Renal pelvis (tissue), 12 donors: ENCODE measurements around the gene SIRPB1. TPM values are rescaled to one million over a fixed set of nuclear protein-coding genes. Genes with fewer than 3 reads are reported as not detected.
"Not testable (repeated sequence)": the region's sequence is repeated elsewhere in the genome, so short reads cannot be mapped to it uniquely, and the experiment has no call there.

Experiments
- DNase-seq: peaks from one replicate; pipeline ENCODE4 v3.0.0-alpha.2; 2013
- long read RNA-seq, 16 experiments: transcript quantifications; one replicate each; lab custom pipeline, GENCODE V29; 2026
- polyA plus RNA-seq, 3 donors: library from polyadenylated mRNA; unstranded; fragments of 120-200 nt; gene quantifications; one replicate each; pipeline ENCODE4 v1.2.1, GENCODE V29; 2013; ENCODE audit not compliant: insufficient read length in 3 of 3

SIRPB1 gene
- polyA plus RNA-seq, result 1 to 10 TPM in 1 of 3 donors, under 1 TPM in 2; 0.18 to 1.5 (median 0.25) TPM
- long read RNA-seq, donor 1, result 0 reads
- long read RNA-seq, donor 2, result 0 reads
- long read RNA-seq, donor 3, partial matches to known transcripts, result 25 of 25 reads
- long read RNA-seq, donor 3, other reads (novel, unspliced or antisense), result 0 of 25 reads
- long read RNA-seq, donor 4, result 0 reads
- long read RNA-seq, donor 5, result 0 reads
- long read RNA-seq, donor 6, result 0 reads
- long read RNA-seq, donor 7, result 0 reads
- long read RNA-seq, donor 8, result 0 reads
- long read RNA-seq, donor 9, result 0 reads
- long read RNA-seq, donor 10, result 0 reads
- long read RNA-seq, donor 11, result 0 reads
- long read RNA-seq, donor 12, result 0 reads
- long read RNA-seq, donor 13, result 0 reads
- long read RNA-seq, donor 14, partial matches to known transcripts, result 6 of 6 reads
- long read RNA-seq, donor 14, other reads (novel, unspliced or antisense), result 0 of 6 reads
- long read RNA-seq, donor 15, result 0 reads
- long read RNA-seq, donor 16, result 0 reads

DNA sequence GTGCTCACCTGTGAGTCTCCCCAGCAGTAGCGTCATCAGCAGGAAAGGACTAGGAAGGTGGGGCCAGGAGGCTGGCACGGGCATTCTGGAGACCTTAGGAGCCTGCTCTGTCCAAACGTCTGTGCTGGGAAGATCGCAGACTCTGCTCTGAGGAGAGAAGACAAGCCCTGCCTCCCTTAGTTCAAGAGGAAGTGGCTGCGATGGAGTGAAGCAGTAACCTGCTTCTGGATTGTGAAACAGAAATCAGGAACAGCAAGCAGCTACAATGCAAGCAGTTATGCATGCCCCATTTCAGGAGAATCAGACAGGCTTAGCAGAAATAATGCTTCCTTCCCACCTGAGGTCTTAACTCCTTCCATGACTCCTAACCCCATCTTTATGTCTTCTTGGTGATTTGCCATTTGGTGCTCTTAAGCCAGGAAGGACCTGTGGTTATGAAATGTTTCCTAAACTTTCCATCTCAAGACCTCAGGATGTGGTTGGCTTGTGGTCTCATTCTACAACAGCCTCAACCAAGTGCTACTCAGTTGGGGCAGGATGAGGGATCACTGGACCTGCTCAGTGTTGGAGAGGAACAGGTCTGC, at the start of gene SIRPB1:
SIRPB1 (minus strand) TSS at position 149 of the 584 bp plus-strand sequence; CDS start at position 84, 65 bp downstream.
- DNase-seq, result no peak

DNA sequence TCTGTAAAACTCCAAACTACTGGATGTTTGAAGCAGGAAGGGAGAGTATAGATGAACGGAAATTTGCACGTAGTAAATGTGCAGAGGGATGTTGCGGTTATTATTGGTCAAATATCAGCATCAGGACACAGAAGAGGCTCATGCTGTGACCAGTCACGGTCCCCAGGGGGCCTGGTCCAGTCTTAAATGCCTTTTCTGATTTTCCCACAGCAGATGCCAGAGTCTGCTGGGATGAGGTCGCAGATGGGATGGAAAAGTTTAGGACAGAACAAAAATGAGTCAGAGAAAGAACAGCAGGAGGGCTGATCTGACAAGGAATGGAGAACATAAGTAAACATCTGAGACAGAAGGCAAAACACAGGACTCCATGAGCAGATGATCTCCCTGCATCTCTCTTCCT, 49.5 kb upstream of the SIRPB1 start:
- DNase-seq, result no peak

DNA sequence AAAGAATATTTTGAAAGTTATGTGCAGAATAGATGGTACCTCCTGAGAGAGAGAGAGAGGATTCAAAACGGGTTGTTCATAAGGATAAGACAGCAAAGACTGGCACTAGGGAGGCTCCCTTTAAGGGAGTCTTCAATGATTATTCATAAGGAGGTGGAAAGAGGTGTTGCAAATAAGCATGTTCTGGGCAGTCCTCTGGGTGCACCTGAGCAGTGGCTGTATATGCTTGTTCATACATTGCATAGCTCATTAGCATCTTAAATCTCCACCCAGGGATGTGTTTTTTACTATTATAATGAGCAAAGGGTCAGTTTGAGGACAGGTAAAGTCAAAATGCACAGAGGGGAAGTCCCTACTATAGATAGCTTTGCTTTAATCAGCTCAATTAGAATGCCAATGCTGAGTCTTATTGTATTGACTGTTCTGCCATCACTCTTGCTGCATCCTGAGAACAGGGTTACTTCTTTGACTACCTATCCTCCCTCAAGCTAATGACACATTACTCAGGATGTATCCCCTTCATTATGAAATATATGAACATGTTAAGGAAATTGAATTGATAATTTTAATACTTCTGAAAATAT, 47.8 kb upstream of the SIRPB1 start:
- no peak for DNase-seq

DNA sequence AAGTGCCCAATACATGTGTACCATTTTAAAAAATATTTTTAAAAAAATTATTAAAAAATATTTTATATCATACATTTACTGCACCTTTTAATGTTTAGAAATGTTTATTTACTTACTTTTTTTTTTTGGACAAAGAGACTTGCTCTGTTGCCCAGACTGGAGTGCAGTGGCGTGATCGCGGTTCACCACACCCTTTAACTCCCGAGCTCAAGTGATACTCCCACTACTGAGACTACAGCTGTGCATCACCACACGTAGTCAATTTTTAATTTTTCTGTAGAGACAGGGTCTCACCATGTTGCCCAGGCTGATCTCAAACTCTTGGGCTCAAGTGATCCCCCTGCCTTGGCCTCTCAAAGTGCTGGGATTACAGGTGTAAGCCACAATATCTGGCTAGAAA, 47.0 kb upstream of the SIRPB1 start:
- no peak for DNase-seq

DNA sequence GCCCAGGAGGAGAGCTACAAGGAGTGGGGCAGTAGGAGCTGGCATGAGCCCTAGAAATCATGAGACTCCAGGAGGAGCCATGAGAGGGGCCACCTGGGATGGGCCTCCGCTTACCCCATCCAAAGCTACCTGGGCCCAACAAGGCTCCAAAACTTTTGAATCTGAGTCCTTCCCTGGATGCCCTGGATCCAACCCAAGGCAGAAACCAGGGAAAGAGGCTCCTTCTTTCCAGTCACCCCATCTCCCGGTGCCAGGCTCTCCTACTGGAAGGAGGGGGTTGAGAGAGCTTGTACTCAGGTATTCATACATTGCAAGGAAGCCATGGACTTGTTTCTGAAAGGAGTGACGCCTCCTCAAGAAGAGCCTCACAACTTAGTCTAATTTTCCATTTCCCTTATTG, 45.5 kb upstream of the SIRPB1 start:
- no peak for DNase-seq

DNA sequence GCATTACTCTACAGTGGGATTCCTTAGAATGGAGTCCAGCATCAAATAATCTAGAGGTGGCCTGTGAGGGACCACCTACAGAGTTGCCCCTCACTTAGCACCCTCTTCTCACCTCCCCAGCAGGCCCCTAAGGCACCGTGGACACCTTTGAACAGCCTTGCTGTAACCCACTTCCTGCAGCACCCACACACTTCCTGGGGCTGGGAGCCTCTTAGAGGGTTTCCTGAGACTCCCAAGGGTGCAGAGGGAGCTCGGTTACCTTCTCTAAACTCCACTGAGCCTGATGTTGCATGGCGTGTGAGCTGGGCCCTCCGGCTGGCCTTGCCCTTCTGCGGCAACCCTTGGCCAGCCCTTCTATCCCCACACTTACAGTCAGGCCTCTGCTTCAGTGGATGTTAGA, 45.1 kb upstream of the SIRPB1 start:
- DNase-seq, result no peak

DNA sequence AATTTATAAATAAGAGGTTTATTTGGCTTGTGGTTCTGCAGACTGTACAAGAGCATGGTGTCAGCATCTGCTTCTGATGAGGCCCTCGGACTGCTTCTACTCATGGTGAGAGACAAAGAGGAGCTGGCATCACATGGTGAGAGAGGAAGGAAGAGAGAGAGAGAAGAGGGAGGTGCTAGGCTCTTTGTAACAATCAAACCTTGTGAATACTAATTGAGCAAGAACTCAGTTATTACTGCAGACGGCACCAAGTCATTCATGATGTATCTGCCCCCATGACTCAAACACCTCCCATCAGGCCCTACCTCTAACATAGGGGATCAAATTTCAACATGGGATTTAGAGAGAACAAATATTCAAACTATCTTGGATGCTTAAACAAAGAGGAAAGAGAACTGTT, 44.1 kb upstream of the SIRPB1 start:
- DNase-seq, result no peak

DNA sequence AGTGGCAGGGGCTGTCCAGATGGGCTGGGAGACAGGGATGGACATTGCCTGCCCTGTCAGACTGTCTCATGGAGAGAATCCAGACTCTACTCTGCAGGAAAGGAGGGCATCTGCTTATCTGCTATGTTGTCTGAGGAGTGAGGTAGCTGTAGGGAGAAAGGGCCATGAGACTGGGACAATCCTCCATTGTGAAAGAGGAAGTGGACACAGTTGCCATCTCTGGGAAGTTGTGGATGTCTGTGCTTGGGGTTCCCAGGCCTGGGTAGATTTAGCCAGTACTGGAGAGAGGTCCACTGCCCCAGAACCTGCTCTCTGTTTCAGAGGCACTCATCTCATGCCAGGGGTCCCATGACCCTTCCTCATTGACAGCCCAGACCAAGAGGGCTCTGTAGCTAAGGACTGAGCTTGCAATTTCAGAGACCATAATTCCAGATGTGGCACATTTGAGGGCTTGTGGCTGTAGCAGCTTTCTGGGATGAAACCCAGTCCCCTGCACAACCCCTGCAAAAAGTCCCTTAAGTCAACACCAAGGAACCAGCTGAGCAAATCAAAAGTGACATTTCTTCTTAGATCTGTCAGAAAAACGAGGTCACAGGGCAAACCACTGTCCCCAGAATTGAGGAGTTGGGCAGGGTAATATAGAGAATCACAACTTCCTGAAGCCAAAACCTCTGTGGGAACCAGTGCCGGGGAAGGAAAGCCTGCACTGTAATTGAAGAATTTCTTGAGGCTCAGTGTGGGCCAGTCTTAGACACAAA, 41.9 kb upstream of the SIRPB1 start:
- DNase-seq, result no peak

DNA sequence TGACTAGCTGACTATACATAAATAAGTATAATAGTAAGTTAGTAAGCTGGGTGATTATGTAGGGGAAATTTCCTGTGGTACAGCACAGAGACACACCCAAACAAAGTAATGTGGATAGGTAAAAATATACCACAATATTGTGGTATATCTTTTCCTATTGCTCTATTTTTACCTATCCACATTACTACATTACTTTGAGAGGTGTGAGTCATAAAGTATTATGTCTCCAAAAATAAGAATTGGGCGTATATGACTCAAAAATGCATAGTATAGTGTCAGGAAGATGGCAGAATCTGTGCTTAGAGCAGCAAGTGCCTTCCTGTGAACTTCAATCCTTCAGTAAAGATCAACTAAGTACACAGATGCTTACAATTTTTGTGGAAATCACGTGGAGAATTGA, 40.4 kb upstream of the SIRPB1 start:
- no peak for DNase-seq

DNA sequence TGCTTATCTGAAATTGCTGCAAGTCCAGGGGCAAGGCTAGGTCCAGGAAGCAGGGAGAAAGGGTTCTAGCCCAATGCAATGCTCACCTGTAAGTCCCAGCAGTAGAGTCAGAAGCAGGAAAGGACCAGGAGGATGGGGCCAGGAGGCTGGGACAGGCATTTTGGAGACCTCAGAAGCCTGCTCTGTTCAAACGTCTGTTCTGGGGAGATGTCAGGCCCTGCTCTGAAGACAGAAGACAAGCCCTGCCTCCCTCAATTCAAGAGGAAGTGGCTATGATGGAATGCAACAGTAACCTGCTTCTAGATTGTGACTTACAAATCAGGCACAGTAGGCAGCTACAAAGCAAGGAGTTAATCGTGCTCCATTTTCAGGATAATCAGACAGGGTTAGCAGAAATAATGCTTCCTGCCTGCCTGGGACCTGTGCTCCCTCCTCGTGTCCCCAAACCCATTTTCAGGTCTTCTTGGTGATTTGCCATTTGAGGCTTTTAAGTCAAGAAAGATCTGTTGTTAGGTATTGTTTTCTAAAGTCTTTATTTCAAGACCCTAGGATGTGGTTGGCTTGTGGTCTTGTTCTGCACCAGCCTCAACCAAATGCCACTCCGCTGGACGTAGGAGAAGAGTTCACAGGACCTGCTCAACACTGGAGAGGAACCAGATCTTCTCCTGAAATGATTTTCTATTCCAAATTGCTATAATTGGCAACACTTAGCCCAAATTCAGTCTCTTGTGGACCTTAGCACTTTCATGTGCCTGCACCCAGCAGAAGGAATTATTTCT, 37.9 kb upstream of the SIRPB1 start, which contains the start of gene SIRPG:
SIRPG (minus strand) TSS at position 224 of the 779 bp plus-strand sequence; CDS start at position 159, 65 bp downstream.
- no peak for DNase-seq

DNA sequence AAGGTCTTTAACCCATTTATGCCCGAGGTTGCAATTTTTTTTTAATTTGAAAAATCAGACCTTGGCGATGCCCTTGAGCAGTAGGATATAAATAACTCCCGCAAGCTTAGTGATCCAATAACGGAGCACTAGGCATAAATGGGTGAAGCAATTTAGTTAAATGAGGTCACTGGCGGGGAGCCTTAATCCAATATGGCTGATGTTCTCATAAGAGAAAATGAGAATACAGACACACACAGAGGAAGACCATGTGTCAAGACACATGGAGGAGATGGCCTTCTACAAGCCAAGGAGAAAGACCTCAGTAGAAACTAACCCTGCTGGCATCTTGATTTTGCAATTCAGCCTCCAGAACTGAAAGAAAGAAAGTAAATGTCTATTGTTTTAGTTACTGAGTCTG, 37.0 kb upstream of the SIRPB1 start:
- no peak for DNase-seq

DNA sequence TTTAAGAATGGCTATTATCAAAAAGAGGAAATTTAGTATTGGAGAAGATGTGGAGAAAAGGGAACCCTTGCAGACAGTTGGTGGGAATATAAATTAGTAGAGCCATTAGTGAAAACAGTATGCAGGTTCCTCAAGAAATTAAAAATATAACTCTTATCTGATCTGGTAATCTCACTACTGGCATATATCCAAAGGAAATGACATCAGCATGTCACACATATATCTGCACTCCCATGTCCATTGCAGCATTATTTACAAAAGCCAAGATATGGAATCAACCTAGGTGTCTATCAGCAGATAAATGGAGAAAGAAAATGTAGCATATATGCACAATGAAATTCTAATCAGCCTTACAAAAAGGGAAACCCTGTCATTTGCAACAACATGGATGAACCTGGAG, 35.2 kb upstream of the SIRPB1 start:
- DNase-seq, result no peak

DNA sequence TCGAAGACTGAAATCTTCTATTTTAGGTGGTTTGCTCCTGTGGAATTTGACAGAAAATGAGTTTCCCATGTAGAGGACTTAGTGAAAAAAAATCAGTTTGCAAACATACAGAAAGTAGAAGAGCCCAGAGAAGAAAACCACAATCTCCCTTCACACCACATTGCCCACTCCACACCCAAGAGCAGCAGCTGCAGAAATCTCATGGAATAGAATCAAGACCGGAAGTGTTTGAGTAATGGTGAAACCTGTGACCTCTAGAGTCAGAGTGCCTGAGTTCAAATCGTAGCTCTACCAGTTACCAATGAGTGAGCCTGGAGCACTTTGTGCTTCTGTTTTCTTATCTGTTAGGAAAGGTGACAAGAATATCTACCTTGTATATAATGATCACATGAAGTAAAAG, 33.2 kb upstream of the SIRPB1 start:
- no peak for DNase-seq

DNA sequence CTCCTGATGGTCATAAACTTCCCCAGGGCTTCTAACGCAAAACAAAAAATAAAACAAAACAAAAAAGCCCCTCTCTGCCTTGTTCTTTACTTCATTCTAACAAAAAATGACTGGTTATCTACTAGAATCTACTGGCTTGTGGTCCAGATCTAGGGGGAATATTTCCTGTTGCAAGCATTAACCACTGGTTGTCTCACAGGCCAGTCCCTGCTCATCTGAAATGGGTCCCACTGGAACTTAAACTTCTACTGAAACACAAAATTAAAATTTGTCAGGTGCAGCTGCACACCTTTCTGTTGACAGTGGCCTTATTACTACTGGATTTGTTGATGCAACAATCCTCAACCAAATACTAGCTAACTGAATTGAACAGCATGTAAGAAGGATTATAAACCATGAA, 32.3 kb upstream of the SIRPB1 start:
- no peak for DNase-seq

DNA sequence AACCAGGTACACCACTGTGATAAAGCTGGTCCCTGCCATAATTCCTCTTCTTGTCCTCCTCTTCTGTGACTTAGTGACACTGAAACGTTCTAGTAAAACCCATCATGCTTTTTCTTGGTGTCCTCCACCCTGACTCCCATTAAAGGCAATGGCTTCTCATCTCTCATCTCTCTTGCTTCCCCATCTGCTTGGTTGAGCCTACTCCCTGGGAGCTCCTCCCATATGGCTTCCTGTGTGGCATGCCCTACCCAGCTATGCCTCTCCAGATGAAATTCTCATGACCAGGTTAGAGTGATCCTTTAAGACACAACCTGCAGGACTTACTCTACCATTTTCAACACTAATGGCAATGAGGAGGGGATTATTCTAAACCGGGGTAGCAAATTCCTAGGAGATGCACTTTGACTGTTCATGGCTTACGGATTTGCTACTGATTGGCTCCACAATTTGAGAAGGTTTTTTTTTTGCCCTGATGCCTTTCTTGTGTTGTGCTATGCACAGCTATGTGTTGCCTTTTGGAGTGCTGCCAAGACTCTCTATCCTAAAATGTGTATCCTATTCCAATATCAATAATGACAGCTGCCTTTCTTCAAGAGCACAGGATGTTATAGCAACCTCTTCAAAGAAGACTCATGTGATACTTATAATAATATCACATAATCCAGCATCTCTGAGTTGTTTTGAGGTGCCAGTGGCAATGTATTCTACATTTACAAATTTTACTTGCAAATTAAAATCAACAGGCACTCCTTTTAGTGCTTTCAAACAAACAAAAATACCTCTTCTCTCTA, 31.7 kb upstream of the SIRPB1 start:
- DNase-seq, result no peak

DNA sequence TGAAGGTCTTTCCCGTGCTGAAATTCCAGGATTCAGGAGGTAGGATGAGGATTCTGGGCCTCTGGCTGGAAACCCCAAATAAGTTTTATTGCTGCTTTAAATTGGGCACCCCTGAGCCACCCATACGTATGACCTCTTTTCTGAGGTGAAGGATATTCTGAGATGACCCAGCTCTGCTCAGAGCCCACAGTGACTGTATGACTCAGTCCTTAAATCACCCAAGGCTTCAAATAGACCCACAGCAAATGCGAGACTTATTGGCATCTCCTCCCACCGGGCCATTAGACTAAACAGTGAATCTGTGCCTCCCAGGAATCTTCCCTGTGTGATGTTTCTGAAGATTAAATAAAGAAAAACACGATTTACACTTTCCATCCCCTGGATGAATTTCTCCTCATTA, 28.3 kb upstream of the SIRPB1 start:
- no peak for DNase-seq

DNA sequence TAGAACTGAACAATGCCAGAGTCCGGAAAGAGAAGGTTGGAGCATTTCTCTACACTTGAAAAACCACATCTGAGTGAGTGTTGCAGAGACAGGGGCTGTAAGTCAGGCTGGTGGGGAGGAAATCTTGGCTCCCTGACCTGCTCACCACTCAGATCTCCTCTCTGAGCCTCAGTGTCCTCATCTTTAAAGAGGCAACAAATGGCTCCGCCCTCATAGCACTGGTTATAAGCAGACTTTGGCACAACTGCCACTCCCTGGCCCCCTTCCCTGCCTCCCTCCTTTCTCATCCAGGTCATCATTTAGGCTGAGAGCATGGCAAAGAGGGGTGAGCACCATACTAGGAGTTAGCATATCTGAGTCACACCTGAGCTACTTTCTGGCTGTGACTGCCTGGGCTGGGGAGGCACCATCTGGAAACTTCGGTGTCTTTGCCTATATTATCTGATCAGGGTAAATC, 27.2 kb upstream of the SIRPB1 start:
- no peak for DNase-seq

DNA sequence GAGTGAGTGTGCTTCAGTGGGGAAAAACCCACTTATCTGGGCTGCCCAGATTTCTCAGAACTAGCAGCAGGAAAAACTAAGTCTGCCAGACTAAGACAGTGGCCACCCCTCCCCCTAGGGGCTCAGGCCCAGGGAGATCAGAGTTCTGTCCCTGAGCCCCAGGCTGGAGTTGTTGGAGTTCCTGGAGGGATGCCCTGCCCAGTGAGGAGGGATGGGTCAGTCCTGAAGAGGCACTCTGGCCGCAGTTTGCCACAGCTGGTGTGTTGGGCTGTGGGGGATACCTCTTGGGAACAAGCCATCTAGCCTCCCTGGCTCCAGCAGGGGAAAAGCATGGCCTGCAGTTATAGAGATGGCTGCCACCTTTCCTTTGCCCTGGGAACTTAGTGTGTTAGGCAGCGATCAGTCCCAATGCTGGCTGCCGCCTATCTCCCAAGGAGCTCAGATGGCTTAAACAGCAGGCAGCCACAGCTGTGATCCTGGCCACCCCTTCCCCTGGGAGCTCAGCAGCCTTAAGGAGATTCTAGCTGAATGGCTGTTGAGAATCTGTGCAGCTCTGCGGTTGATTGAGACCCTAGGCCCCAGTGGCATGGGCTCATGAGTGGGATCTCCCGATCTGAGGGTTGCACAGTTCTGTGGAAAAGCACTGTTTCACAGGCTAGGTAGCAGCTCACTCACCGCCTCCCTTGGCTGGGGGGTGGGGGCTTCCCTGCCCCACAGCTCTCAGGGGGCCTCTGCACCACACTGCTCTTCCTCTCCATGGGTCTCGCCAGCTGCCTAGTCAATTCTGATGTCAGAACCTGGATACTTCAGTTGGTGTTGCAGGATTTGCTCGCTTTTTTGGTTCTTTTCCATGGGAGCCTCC, 24.5 kb upstream of the SIRPB1 start:
- no peak for DNase-seq

DNA sequence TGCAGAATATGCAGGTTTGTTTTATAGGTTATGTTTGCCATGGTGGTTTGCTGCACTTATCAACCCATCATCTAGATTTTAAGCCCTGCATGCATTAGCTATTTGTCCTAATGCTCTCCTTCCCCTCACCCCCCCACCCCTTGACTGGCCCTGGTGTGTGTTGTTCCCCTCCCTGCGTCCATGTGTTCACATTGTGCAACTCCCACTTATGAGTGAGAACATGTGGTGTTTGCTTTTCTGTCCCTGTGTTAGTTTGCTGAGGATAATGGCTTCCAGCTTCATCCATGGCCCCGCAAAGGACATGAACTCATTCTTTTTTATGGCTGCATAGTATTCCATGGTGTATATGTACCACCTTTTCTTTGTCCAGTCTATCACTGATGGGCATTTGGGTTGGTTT, 18.8 kb upstream of the SIRPB1 start:
- not testable (repeated sequence) for DNase-seq
